CD14-positive monocyte (primary cell): ENCODE results near the gene MYO15B. TPM values are rescaled to one million over a fixed set of nuclear protein-coding genes. Genes with fewer than 3 reads are reported as not detected.

ENCODE experiments used
- DNase-seq, 3 donors: peaks; one replicate each; pipeline ENCODE4 v3.0.0-alpha.2; 2011 to 2022
- H2AFZ ChIP-seq: 2 replicates; pipeline ENCODE4 v1.6.0; 2012; ENCODE audit warnings: mild to moderate bottlenecking, low read depth, low read length, inconsistent platforms; ENCODE audit not compliant: insufficient read depth, poor library complexity, severe bottlenecking
- H3K27ac ChIP-seq, 2 donors: 1 replicate in 1 of 2; 2 replicates in 1 of 2; pipeline ENCODE4 v1.5.1; 2012 to 2013; ENCODE audit warnings: low read length in 2 of 2, control low read depth in 1 of 2, inconsistent platforms in 1 of 2, low read depth in 1 of 2, mild to moderate bottlenecking in 1 of 2
- H3K27me3 ChIP-seq, 2 donors: one replicate each; pipeline versions ENCODE4 v1.6.0 to v1.6.1; 2011 to 2013; ENCODE audit warnings: low read length in 2 of 2; ENCODE audit not compliant: control insufficient read depth in 2 of 2, insufficient read depth in 2 of 2
- H3K36me3 ChIP-seq, 2 donors: replicated peaks in 1 of 2; 1 replicate in 1 of 2; 2 replicates in 1 of 2; pipeline versions ENCODE4 v1.5.1 to v1.6.1; 2012 to 2013; ENCODE audit warnings: low read length in 2 of 2, control low read depth in 1 of 2, inconsistent platforms in 1 of 2, mild to moderate bottlenecking in 1 of 2; ENCODE audit not compliant: insufficient read depth in 2 of 2, control insufficient read depth in 1 of 2
- H3K4me1 ChIP-seq, 2 donors: 1 replicate in 1 of 2; 2 replicates in 1 of 2; pipeline versions ENCODE4 v1.5.1 to v1.6.1; 2012 to 2013; ENCODE audit warnings: low read length in 2 of 2, control low read depth in 1 of 2, inconsistent platforms in 1 of 2, mild to moderate bottlenecking in 1 of 2, moderate library complexity in 1 of 2; ENCODE audit not compliant: insufficient read depth in 2 of 2, control insufficient read depth in 1 of 2
- H3K4me2 ChIP-seq: replicated peaks from 2 replicates; pipeline ENCODE3; 2012; ENCODE audit warnings: low read length, moderate library complexity, mild to moderate bottlenecking; ENCODE audit not compliant: poor library complexity, severe bottlenecking; ENCODE audit errors: extremely low read depth
- H3K4me3 ChIP-seq, 3 experiments: fragments of 200-600 bp in 1 of 3; sonication (generic) in 1 of 3; replicated peaks in 1 of 3; 1 replicate in 2 of 3; 2 replicates in 1 of 3; pipeline ENCODE4 v1.5.1; 2011 to 2013; ENCODE audit warnings: low read length in 3 of 3, mild to moderate bottlenecking in 3 of 3, control low read depth in 2 of 3, low read depth in 2 of 3, inconsistent platforms in 1 of 3, moderate library complexity in 1 of 3
- H3K79me2 ChIP-seq: 2 replicates; pipeline ENCODE4 v1.6.0; 2012; ENCODE audit warnings: mild to moderate bottlenecking, control low read depth, inconsistent platforms, low read length, moderate library complexity; ENCODE audit not compliant: insufficient read depth
- H3K9ac ChIP-seq: 2 replicates; pipeline ENCODE4 v1.6.0; 2017; ENCODE audit warnings: low read length, mild to moderate bottlenecking; ENCODE audit not compliant: insufficient read depth, poor library complexity, severe bottlenecking
- H3K9me3 ChIP-seq, 2 donors: replicated peaks in 1 of 2; 1 replicate in 1 of 2; 2 replicates in 1 of 2; pipeline versions ENCODE4 v1.5.1 to v1.6.1; 2012 to 2013; ENCODE audit warnings: low read length in 2 of 2, control low read depth in 1 of 2; ENCODE audit not compliant: control insufficient read depth in 1 of 2, insufficient read depth in 1 of 2
- H4K20me1 ChIP-seq: 2 replicates; pipeline ENCODE4 v1.6.0; 2012; ENCODE audit warnings: mild to moderate bottlenecking, low read length, control low read depth, moderate library complexity; ENCODE audit not compliant: insufficient read depth
- H3K27ac Mint-ChIP-seq, 7 donors: one replicate each; pipeline ENCODE4 v1.8.0; 2020; ENCODE audit warnings: mild to moderate bottlenecking in 7 of 7, mixed read lengths in 7 of 7, moderate library complexity in 6 of 7, inconsistent platforms in 2 of 7
- H3K27me3 Mint-ChIP-seq, 3 donors: one replicate each; pipeline ENCODE4 v1.8.0; 2021 to 2022; ENCODE audit warnings: low read depth in 3 of 3, mild to moderate bottlenecking in 3 of 3, mixed read lengths in 3 of 3, moderate library complexity in 3 of 3, inconsistent platforms in 1 of 3
- H3K36me3 Mint-ChIP-seq, 2 donors: one replicate each; pipeline ENCODE4 v1.8.0; 2020; ENCODE audit warnings: mixed read lengths in 2 of 2, inconsistent platforms in 1 of 2, mild to moderate bottlenecking in 1 of 2
- H3K4me1 Mint-ChIP-seq: one replicate; pipeline ENCODE4 v1.8.0; 2020; ENCODE audit warnings: mild to moderate bottlenecking, mixed read lengths
- H3K4me3 Mint-ChIP-seq, 2 donors: one replicate each; pipeline ENCODE4 v1.8.0; 2020; ENCODE audit warnings: mild to moderate bottlenecking in 2 of 2, mixed read lengths in 2 of 2, moderate library complexity in 1 of 2
- H3K9me3 Mint-ChIP-seq, 7 donors: one replicate each; pipeline ENCODE4 v1.8.0; 2020 to 2022; ENCODE audit warnings: mixed read lengths in 7 of 7, mild to moderate bottlenecking in 6 of 7, moderate library complexity in 6 of 7, inconsistent platforms in 2 of 7
- WGBS: methylation state at CpG from one replicate; pipeline ENCODE4 v1.1.5; 2013; ENCODE audit warnings: missing lambda C conversion rate; ENCODE audit not compliant: insufficient coverage; 5-methylcytosine and 5-hydroxymethylcytosine counted together
- intact Hi-C, 2 donors: fragments of 100-400 bp; cut with micrococcal nuclease; formaldehyde crosslinking; loops; one replicate each; pipeline versions ENCODE4 v1.15.0 to v1.15.1; 2023
- polyA plus RNA-seq, 3 donors: library from polyadenylated mRNA; depleted of rRNA in 1 of 3; unstranded in 2 of 3; stranded (reverse) in 1 of 3; fragments of 300-500 nt in 2 of 3; fragments of >200 nt in 1 of 3; fragmentation: Illumina TruSeq in 2 of 3; gene quantifications; 1 replicate in 2 of 3; 2 replicates in 1 of 3; pipeline ENCODE4 v1.2.3, GENCODE V29; 2012 to 2021
- TF ChIP-seq, protein P1 (sequence below): fragments of 200-600 bp; IDR thresholded peaks from one replicate; pipeline ENCODE4 v1.8.0; 2022; ENCODE audit warnings: antibody characterized with exemption, mild to moderate bottlenecking

MYO15B gene
- polyA plus RNA-seq, 3 donors = 0.17 to 596 (median 0.62) TPM

DNA sequence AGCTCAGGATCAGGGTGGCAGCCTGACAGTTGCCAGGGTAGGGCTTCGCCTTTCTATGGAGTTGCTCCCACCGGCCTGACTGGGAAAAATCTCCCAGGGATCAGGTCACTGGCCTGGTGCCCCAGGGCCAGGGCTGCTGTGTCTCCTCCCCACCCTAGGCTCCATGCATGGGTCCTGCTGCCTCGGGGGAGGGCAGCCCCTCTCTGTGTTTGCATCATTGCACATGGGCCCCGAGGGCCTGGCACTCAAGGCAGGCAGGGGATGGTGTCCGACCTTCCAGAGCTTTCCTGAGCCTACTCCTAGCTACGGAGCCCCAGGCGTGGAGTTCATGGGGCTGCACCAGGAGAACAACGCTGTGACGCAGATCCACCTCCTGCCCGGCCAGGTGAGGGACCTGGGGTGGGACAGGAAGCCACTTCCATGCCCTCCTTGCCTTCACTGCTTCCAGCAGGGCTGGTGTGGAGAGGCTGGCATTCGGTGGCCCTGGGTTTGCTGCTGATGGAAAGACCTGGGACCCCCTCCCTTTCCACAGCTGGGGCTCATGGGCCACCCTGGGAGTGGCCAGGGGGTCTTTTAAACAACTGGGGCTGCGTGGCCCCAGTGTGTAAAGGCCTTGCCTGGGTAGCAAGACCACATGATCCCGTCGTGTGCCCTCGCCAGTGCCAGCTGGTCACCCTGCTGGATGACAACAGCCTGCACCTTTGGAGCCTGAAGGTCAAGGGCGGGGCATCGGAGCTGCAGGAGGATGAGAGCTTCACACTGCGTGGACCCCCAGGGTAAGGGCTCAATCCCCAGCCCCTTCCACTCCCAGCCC lies 29.5 kb upstream of the MYO15B start:
- Mint-ChIP-seq H3K4me1 (no peaks in the 10 kb centered on the region), H3K4me3 (no peak overlapping the region), H3K27me3 (peaks cover 0 to 5% (median 0%) of the 10 kb centered on the region in 3 donors), H3K9me3 (peaks cover 0 to 6% (median 0%) of the 10 kb centered on the region in 7 donors), H3K27ac (no peak overlapping the region), H3K36me3 (no peaks in the 10 kb centered on the region)
- no peak overlapping the region for H3K4me3 ChIP-seq
- no peak for DNase-seq
- no peak overlapping the region for H2AFZ ChIP-seq
- H3K36me3 ChIP-seq = no peaks in the 10 kb centered on the region
- intact Hi-C loops = no loop called here
- no peaks in the 10 kb centered on the region for H3K4me1 ChIP-seq
- no peaks in the 10 kb centered on the region for H3K79me2 ChIP-seq
- TF ChIP-seq, protein P1, sequence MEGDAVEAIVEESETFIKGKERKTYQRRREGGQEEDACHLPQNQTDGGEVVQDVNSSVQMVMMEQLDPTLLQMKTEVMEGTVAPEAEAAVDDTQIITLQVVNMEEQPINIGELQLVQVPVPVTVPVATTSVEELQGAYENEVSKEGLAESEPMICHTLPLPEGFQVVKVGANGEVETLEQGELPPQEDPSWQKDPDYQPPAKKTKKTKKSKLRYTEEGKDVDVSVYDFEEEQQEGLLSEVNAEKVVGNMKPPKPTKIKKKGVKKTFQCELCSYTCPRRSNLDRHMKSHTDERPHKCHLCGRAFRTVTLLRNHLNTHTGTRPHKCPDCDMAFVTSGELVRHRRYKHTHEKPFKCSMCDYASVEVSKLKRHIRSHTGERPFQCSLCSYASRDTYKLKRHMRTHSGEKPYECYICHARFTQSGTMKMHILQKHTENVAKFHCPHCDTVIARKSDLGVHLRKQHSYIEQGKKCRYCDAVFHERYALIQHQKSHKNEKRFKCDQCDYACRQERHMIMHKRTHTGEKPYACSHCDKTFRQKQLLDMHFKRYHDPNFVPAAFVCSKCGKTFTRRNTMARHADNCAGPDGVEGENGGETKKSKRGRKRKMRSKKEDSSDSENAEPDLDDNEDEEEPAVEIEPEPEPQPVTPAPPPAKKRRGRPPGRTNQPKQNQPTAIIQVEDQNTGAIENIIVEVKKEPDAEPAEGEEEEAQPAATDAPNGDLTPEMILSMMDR = no peak
- no peaks in the 10 kb centered on the region for H4K20me1 ChIP-seq
- H3K27ac ChIP-seq = no peak overlapping the region
- 98% methylated on average over 9 of the region's 18 CpGs for WGBS
- H3K9me3 ChIP-seq = no peaks in the 10 kb centered on the region
- no peak overlapping the region for H3K9ac ChIP-seq
- no peaks in the 10 kb centered on the region for H3K27me3 ChIP-seq
- H3K4me2 ChIP-seq = no peak overlapping the region

DNA sequence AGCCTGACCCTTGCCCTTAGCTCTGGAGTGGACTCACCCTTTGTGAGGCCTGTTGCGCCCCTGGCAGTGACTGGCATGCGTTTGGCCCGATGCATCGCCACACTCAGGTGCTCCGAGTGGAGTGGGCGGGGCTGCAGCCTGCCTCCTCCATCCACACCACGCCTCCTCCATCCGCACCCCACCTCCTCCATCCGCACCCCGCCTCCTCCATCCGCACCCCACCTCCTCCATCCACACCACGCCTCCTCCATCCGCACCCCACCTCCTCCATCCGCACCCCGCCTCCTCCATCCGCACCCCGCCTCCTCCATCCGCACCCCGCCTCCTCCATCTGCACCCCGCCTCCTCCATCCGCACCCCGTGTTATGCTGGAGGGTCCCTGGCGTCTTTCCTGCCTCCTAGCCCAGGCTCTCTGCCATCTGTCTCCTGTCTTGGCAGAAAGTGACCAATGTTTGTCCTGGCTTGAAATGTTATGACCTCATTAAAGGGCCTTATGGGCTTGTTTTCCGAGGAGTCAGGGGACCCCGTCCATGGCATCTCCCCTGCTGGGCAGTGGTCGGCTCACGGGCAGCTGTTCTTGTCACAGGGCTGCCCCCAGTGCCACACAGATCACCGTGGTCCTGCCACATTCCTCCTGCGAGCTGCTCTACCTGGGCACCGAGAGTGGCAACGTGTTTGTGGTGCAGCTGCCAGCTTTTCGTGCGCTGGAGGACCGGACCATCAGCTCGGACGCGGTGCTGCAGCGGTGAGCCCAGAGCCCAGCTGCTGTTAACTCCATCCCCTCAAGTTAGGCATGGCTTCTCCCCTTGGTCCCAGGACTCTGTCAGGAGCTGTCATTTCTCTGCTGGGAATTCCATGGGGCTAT lies 28.7 kb upstream of the MYO15B start:
- no peaks in the 10 kb centered on the region for H3K27me3 ChIP-seq
- no peaks in the 10 kb centered on the region for H3K36me3 Mint-ChIP-seq
- peaks cover 0 to 6% (median 0%) of the 10 kb centered on the region in 7 donors for H3K9me3 Mint-ChIP-seq
- TF ChIP-seq, protein P1 = no peak
- no peaks in the 10 kb centered on the region for H3K9me3 ChIP-seq
- no peaks in the 10 kb centered on the region for H4K20me1 ChIP-seq
- H2AFZ ChIP-seq = no peak overlapping the region
- H3K27ac ChIP-seq = no peak overlapping the region
- WGBS = 98% methylated on average over 21 of the region's 38 CpGs
- no peak overlapping the region for H3K4me2 ChIP-seq
- peak overlapping the region in 1 of 7 donors; percentile 35 for H3K27ac Mint-ChIP-seq
- DNase-seq = no peak
- H3K4me1 ChIP-seq = no peaks in the 10 kb centered on the region
- H3K36me3 ChIP-seq = no peaks in the 10 kb centered on the region
- H3K4me1 Mint-ChIP-seq = no peaks in the 10 kb centered on the region
- intact Hi-C loops = no loop called here
- peaks cover 0 to 5% (median 0%) of the 10 kb centered on the region in 3 donors for H3K27me3 Mint-ChIP-seq
- H3K4me3 Mint-ChIP-seq = no peak overlapping the region
- H3K79me2 ChIP-seq = no peaks in the 10 kb centered on the region
- H3K9ac ChIP-seq = no peak overlapping the region
- H3K4me3 ChIP-seq = no peak overlapping the region
